GM21737 (cell line): ENCODE data around the gene TEK.

Source experiments
- ATAC-seq: cut with Tn5 transposase; IDR thresholded peaks from one replicate; pipeline ENCODE4 v1.9.1; 2021; ENCODE audit warnings: mild to moderate bottlenecking, moderate library complexity; ENCODE audit not compliant: unreplicated experiment

Gene TEK

DNA sequence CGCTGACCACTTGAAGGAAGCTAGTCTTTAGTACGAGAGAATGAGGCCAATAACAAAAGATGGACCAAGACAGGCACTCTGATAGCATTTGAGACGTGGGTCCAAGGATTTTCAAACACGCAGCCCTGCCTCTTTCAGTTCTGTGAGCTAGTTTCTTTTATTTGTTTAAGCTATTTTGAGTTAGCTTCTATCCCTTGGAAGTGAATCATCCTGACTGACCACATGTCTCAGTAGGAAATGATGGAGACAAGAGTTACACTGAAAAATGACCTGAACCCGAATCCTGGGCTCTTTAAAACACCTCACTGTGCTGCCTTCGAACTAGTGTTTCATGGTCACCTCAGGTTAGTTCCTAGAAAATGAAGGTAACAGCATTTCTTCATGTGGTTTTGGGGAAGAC is 9.9 kb downstream of the TEK start:
- no peak for ATAC-seq

GRCh38 chr9:27124151-27124550 is 15.1 kb downstream of the TEK start:
- no peak for ATAC-seq

DNA sequence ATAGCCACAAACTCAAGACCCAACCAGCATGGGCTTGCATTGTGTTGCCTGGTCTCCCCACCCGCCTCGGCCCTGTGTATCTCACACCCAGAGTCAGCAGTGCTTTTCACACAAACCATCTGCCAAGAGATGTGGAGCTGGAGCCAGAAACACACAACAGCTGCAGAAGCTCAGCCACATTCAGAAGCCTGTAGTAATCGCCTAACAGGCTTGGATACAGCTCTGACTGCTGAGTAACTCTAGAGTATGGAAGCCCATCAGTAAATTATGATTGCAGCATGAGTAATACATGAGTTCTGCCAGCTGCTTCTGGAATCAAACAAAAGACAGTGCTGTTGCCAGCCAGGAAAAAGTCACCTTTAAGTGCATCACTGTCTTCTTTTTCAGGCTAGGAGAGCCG is 16.0 kb downstream of the TEK start:
- ATAC-seq: no peak

DNA sequence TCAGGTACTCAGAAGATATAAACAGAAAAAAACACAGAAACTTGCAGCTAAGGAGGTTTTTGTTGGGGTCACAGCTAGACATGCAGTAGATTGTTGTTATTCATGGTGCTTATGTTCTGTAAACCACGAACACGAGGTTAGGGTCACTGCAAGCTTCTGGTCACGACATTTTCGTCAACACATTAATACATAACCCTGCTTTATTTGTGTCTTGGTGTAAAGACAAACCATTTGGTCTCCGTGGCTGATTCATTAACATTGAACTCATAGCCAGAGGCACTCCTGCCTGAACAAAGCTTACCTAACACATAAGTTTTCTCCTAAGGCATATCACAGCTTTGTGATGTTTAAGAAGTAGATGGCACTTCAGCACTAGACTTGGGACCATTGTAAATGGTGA is 16.9 kb downstream of the TEK start:
- ATAC-seq: no peak

- ATAC-seq: no peak
Observed at GRCh38 chr9:27126670-27127069, 17.6 kb downstream of the TEK start.

DNA sequence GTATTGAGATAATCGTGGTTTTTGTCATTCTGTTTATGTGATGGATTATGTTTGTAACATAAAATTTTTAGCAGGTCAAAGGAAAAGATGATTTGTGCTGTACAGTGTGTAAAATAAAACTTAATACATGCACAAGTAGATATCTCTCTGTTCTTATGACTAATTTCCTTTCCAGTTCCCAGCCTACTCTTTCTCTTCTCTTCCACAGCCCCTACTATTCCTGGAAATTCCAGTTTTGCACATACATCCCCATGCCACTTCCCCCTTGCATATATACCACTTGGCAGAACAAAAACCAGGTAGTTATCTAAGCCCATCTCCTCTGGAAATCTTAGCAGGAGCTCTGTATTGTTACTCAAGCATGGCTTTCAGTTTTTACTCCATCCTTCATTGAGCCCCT is 20.2 kb downstream of the TEK start:
- ATAC-seq: no peak

GRCh38 chr9:27131731-27132130 is 22.7 kb downstream of the TEK start:
- ATAC-seq: no peak

GRCh38 chr9:27133817-27134216 is 24.8 kb downstream of the TEK start:
- no peak for ATAC-seq

GRCh38 chr9:27142299-27142930 is 33.4 kb downstream of the TEK start:
- ATAC-seq: no peak

- no peak for ATAC-seq
Observed at GRCh38 chr9:27145143-27145542, 36.1 kb downstream of the TEK start.

GRCh38 chr9:27149651-27150050 is 40.6 kb downstream of the TEK start:
- no peak for ATAC-seq

DNA sequence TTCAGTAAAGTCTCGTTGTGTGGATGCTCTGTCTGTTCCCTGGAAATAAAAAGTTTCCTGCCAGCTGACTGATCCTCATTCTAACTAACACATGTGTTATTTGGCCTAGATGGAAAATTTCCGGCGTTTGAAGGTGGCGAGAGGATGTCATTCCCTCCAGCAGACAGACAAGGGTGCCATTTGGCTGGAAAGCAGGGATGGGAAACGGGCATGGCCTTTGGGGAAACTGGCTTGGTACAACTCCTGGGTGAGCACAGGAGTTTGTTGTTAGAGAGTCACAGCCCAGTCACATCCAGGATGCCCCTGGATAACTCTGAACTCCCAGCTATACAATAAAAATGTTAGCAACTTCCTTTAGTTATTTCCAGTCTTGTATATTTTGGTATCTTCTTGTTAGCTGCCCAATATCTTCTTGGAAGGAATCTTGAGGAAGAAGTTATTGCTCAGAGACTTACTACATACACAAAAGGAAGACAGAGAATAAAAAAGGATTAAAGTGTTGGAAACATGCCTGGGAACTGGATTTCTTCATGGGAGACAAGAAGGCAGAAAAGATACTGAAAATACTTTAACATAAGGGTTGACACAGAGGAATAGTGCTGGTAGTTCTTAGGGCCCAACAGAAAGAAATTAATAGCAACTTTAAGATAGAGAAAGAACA is 41.9 kb downstream of the TEK start:
- no peak for ATAC-seq

- no peak for ATAC-seq
Observed at GRCh38 chr9:27151693-27152404, 42.8 kb downstream of the TEK start.

- no peak for ATAC-seq
Observed at GRCh38 chr9:27152405-27152718, 43.3 kb downstream of the TEK start.

DNA sequence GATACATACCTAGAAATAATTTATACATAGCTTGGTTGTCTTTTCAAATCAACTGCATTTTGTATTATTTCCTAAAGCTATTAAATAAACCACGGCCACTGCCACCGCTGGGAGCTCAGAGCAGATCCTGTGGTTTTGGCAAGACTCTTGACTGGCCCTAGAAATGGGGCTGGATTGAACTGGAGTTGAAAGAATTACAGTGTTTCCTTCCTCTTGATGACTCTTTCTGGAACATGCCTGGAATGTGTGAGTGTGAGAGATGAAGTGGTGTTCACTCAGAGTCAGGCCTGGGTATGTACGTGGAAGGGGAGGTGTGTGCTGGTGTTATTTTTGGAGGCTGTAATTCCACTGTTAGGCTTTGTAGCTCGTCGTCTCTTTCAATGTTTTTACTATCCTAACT is 45.9 kb downstream of the TEK start:
- no peak for ATAC-seq

DNA sequence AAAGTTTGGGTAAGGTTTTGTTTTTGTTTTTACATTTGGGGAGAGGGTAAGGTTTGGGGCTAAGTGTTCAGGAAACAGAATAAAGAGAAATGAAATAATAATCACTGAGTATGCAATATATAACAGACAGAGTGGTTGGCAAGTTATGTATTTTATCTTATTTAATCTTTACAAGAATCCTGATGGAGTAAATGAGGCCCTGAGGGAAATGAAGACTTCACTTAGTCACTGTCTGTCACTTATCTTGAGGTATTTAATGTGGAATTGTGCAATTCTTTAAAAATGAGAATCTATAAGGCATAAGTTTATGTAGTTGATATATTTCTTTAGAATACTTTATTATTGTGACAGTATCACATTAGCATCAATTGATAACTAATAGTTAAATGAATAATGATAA is 48.1 kb downstream of the TEK start:
- no peak for ATAC-seq

DNA sequence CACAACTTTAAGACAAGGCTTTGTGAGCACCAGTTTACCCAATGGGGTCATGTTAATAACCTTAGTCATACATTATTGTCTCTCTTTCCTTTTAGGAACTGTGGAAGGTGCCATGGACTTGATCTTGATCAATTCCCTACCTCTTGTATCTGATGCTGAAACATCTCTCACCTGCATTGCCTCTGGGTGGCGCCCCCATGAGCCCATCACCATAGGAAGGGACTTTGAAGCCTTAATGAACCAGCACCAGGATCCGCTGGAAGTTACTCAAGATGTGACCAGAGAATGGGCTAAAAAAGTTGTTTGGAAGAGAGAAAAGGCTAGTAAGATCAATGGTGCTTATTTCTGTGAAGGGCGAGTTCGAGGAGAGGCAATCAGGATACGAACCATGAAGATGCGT is 48.7 kb downstream of the TEK start:
- ATAC-seq: no peak

DNA sequence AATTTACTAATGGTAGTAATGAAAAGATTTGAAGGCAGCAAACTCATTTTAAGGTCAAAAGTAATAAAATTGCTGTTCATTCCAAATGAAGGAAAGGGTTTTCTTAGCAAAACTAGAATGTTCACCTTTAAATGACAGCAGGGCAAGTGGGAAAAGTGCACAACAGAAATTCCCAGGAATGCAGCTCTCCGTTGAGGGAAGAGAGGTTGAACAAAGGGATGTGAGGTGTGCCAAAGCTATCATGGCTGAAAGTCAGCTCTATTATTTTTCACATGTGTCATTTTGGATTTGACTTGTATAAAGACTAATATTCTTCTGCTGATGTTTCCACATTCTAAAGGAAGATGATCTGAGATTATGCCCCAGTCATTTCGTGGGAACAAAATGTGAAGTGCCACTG is 51.6 kb downstream of the TEK start:
- no peak for ATAC-seq

- ATAC-seq: no peak
Observed at GRCh38 chr9:27162045-27162444, 53.0 kb downstream of the TEK start.

GRCh38 chr9:27165068-27165467 is 56.0 kb downstream of the TEK start:
- ATAC-seq: no peak

- ATAC-seq: no peak
Observed at GRCh38 chr9:27165670-27166069, 56.6 kb downstream of the TEK start.

DNA sequence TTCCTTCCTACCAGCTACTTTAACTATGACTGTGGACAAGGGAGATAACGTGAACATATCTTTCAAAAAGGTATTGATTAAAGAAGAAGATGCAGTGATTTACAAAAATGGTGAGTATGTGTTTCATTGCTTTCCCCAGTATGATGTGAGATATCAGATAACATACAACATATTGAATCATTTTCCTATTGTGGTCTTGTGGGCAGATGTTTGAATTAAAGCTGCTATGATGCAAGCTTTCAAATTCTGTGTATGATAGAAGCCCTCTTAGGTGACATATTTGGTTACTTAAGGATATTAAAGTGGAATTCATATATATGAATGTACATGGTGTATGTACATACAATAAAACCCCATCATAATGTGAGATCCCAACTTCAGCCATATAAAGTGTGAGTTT is 59.5 kb downstream of the TEK start:
- ATAC-seq: no peak

- no peak for ATAC-seq
Observed at GRCh38 chr9:27168951-27169350, 59.9 kb downstream of the TEK start.
